Thoracic aorta (tissue), 2 donors: ENCODE data around the gene SLC16A7. TPM values are rescaled to one million over a fixed set of nuclear protein-coding genes. Genes with fewer than 3 reads are reported as not detected.
"Not testable (repeated sequence)": the region's sequence is repeated elsewhere in the genome, so short reads cannot be mapped to it uniquely, and the experiment has no call there.

ENCODE experiments used
- ATAC-seq: fragments of 150-250 bp; one replicate; pipeline ENCODE4 v1.8.0; 2017; ENCODE audit warnings: low read depth; ENCODE audit not compliant: insufficient number of reproducible peaks, low FRiP score
- DNase-seq: peaks from one replicate; pipeline ENCODE4 v3.0.0-alpha.2; 2020; ENCODE audit warnings: low spot score
- H3K27ac ChIP-seq, 2 donors: fragments of 200-600 bp; sonication (generic); 1 replicate in 1 of 2; 2 replicates in 1 of 2; pipeline ENCODE4 v1.5.1; 2016; ENCODE audit warnings: mild to moderate bottlenecking in 2 of 2, moderate library complexity in 2 of 2
- H3K27me3 ChIP-seq: fragments of 200-600 bp; sonication (generic); replicated peaks from 2 replicates; pipeline ENCODE4 v1.6.0; 2016; ENCODE audit warnings: mild to moderate bottlenecking; ENCODE audit not compliant: insufficient read depth
- H3K36me3 ChIP-seq: fragments of 200-600 bp; sonication (generic); one replicate; pipeline ENCODE4 v1.5.1; 2016
- H3K4me1 ChIP-seq, 2 donors: fragments of 200-600 bp; sonication (generic); 1 replicate in 1 of 2; 2 replicates in 1 of 2; pipeline versions ENCODE4 v1.5.1 to v1.6.0; 2016; ENCODE audit warnings: low read depth in 2 of 2, mild to moderate bottlenecking in 1 of 2; ENCODE audit not compliant: control insufficient read depth in 1 of 2
- H3K4me3 ChIP-seq: fragments of 200-600 bp; sonication (generic); 2 replicates; pipeline ENCODE4 v1.5.1; 2016; ENCODE audit warnings: mild to moderate bottlenecking
- H3K9me3 ChIP-seq: fragments of 200-600 bp; sonication (generic); 2 replicates; pipeline ENCODE4 v1.5.1; 2016
- total RNA-seq, 2 donors: library from RNA; depleted of rRNA; stranded (reverse); fragments of >200 nt; gene quantifications; one replicate each; pipeline versions ENCODE4 v1.1.0 to v1.2.3, GENCODE V29; 2016
- TF ChIP-seq, protein P1 (sequence below): fragments of 200-600 bp; sonication (generic); IDR thresholded peaks from one replicate; pipeline ENCODE4 v1.5.1; 2019; ENCODE audit warnings: antibody characterized with exemption

SLC16A7 gene
- total RNA-seq, 2 donors from 2014 or later = 44.9 to 175 TPM

- TF ChIP-seq, protein P1, sequence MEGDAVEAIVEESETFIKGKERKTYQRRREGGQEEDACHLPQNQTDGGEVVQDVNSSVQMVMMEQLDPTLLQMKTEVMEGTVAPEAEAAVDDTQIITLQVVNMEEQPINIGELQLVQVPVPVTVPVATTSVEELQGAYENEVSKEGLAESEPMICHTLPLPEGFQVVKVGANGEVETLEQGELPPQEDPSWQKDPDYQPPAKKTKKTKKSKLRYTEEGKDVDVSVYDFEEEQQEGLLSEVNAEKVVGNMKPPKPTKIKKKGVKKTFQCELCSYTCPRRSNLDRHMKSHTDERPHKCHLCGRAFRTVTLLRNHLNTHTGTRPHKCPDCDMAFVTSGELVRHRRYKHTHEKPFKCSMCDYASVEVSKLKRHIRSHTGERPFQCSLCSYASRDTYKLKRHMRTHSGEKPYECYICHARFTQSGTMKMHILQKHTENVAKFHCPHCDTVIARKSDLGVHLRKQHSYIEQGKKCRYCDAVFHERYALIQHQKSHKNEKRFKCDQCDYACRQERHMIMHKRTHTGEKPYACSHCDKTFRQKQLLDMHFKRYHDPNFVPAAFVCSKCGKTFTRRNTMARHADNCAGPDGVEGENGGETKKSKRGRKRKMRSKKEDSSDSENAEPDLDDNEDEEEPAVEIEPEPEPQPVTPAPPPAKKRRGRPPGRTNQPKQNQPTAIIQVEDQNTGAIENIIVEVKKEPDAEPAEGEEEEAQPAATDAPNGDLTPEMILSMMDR = no peak
- Histone ChIP-seq H3K27ac (no peak overlapping the region), H3K27me3 (no peaks in the 10 kb centered on the region), H3K4me3 (no peak overlapping the region), H3K9me3 (no peaks in the 10 kb centered on the region), H3K36me3 (peaks cover 5% of the 10 kb centered on the region), H3K4me1 (no peaks in the 10 kb centered on the region)
- DNase-seq (no peak), ATAC-seq (no peak)
These were observed 148.7 kb downstream of the SLC16A7 start for GRCh38 chr12:59744564-59744963.

DNA sequence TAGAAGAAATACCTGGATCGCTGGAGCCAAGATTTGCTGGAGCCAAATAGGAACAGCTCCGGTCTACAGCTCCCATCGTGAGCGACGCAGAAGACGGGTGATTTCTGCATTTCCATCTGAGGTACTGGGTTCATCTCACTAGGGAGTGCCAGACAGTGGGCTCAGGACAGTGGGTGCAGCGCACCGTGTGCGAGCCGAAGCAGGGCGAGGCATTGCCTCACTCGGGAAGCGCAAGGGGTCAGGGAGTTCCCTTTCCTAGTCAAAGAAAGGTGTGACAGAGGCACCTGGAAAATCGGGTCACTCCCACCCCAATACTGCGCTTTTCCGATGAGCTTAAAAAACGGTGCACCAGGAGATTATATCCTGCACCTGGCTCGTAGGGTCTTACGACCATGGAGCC is 155.3 kb downstream of the SLC16A7 start:
- H3K27ac ChIP-seq, DNase-seq, H3K36me3 ChIP-seq, H3K4me3 ChIP-seq, H3K9me3 ChIP-seq, ATAC-seq, H3K27me3 ChIP-seq, H3K4me1 ChIP-seq: not testable (repeated sequence)

DNA sequence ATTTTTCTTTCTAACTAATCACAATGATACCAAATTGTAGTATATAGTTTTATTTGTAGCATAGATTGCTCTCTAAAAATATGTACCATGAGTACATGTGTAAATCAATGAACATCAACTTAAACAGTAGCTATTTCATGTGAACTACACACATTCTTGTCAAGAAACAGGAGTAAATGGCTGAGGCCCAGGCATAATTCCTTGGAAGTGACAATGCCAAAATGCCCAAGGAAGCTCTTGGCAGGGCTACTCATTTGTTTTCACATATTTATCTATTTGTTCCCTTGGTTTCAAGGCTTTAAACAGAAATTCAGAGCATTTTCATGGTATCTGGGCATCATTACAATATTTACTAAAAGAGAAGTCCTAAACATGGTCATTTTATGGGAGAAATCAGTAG is 165.7 kb downstream of the SLC16A7 start:
- TF ChIP-seq, protein P1 = no peak
- Histone ChIP-seq H3K9me3 (no peaks in the 10 kb centered on the region), H3K4me1 (peaks cover 0 to 6% of the 10 kb centered on the region in 2 donors), H3K4me3 (no peak overlapping the region), H3K27ac (no peak overlapping the region), H3K36me3 (no peaks in the 10 kb centered on the region), H3K27me3 (no peaks in the 10 kb centered on the region)
- ATAC-seq = no peak
- no peak for DNase-seq

DNA sequence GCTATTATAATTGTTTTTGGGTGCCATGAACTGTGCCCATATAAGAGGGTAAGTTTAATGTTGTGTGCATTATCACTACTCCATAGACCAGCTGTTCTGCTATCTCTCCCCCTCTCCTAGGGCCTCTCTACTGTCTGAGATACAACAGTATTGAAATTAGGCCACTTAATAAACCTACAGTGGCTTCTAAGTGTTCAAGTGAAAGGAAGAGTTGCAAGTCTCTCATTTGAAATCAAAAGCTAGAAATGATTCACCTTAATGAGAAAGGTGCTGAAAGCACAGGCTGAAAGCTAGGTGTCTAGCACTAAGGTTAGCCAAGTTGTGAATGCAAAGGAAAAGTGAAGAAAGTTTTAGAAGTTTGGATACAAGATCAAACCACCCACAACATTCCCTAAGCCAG is 168.0 kb downstream of the SLC16A7 start:
- peaks cover 0 to 6% of the 10 kb centered on the region in 2 donors for H3K4me1 ChIP-seq
- no peak overlapping the region for H3K4me3 ChIP-seq
- no peaks in the 10 kb centered on the region for H3K36me3 ChIP-seq
- H3K9me3 ChIP-seq = no peaks in the 10 kb centered on the region
- H3K27ac ChIP-seq = no peak overlapping the region
- DNase-seq (no peak), ATAC-seq (no peak)
- H3K27me3 ChIP-seq = no peaks in the 10 kb centered on the region
- TF ChIP-seq, protein P1 = no peak

DNA sequence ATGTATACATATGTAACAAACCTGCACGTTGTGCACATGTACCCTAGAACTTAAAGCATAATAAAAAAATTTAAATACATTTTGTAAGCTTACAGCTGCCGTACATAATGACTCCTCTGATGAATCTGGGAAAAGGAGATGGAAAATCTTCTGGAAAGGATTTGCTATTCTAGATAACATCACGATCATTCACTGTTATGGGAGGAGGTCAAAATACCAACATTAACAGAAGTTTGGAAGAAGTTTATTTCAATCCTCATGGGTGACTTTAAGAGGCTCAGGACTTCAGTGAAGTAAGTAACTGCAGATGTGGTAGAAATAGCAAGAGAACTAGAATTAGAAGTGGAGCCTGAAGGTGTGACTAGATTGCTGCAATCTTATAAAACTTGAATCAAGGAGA is 172.2 kb downstream of the SLC16A7 start:
- no peaks in the 10 kb centered on the region for H3K4me1 ChIP-seq
- DNase-seq (no peak), ATAC-seq (no peak)
- H3K9me3 ChIP-seq = no peaks in the 10 kb centered on the region
- no peak overlapping the region for H3K4me3 ChIP-seq
- no peak overlapping the region for H3K27ac ChIP-seq
- no peaks in the 10 kb centered on the region for H3K36me3 ChIP-seq
- TF ChIP-seq, protein P1 = no peak
- no peaks in the 10 kb centered on the region for H3K27me3 ChIP-seq

DNA sequence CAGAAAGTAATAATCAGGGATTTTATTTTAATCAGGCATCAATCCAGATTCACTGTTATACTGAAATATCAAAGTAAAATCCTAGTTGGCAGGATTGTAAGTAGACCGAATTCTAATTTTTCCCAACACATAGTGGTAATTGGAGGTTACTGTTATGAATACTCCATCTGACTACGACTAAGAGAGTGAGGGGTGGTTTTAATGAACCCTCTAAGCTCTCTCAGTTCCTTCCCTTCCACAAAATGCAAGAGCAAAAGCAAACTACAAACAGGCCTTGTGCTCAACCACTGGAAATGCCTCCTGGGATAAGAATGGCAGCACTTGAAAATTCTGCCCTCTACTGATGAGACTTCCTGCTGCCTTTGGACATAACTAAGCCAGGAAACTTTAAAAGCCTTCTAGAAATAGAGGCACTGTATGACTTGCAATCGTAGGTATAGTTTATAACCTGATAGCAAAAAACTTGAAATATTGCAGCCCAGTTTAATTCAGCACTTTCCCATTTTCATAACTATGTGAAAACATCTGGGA is 184.8 kb downstream of the SLC16A7 start:
- no peaks in the 10 kb centered on the region for H3K9me3 ChIP-seq
- peaks cover 4% of the 10 kb centered on the region for H3K36me3 ChIP-seq
- no peaks in the 10 kb centered on the region for H3K4me1 ChIP-seq
- no peak overlapping the region for H3K27ac ChIP-seq
- TF ChIP-seq, protein P1 = peak; percentile 7
- no peak overlapping the region for H3K4me3 ChIP-seq
- DNase-seq (no peak), ATAC-seq (no peak)
- H3K27me3 ChIP-seq = no peaks in the 10 kb centered on the region
